SU-DHL-6 (cell line): Measurements from ENCODE around the gene SLC51B.

Experiments used
- H2AFZ ChIP-seq: fragments of 200-600 bp; sonication (generic); 2 replicates; pipeline ENCODE4 v1.6.1; 2014; ENCODE audit warnings: low read depth, mild to moderate bottlenecking, moderate library complexity, mixed read lengths, antibody characterized with exemption, low read length; ENCODE audit not compliant: severe bottlenecking
- H3F3A ChIP-seq: fragments of 200-600 bp; shearing (Covaris generic); 2 replicates; pipeline ENCODE4 v1.6.0; 2016; ENCODE audit warnings: antibody characterized with exemption, mild to moderate bottlenecking; ENCODE audit not compliant: insufficient read depth
- H3K27ac ChIP-seq: fragments of 200-600 bp; sonication (generic); 2 replicates; pipeline ENCODE4 v1.5.1; 2016; ENCODE audit warnings: low read depth, mild to moderate bottlenecking, low read length, moderate library complexity, mixed read lengths
- H3K27me3 ChIP-seq: fragments of 200-600 bp; sonication (generic), shearing (Covaris generic); 2 replicates; pipeline ENCODE4 v1.6.0; 2014; ENCODE audit warnings: mild to moderate bottlenecking, low read length
- H3K36me3 ChIP-seq: fragments of 200-600 bp; sonication (generic); 2 replicates; pipeline ENCODE4 v1.6.1; 2014; ENCODE audit warnings: mild to moderate bottlenecking, low read length, mixed read lengths
- H3K4me2 ChIP-seq: fragments of 300-600, 200-600 bp; shearing (Covaris generic), sonication (generic); 2 replicates; pipeline ENCODE4 v1.6.0; 2014; ENCODE audit warnings: low read length, low read depth, mild to moderate bottlenecking; ENCODE audit not compliant: poor library complexity, severe bottlenecking
- H3K4me3 ChIP-seq: fragments of 200-600 bp; sonication (generic); 2 replicates; pipeline ENCODE4 v1.5.1; 2014; ENCODE audit warnings: antibody characterized with exemption, low read length, mild to moderate bottlenecking, mixed read lengths; ENCODE audit not compliant: insufficient read depth, poor library complexity, severe bottlenecking
- H3K79me2 ChIP-seq: fragments of 200-600 bp; sonication (generic); 2 replicates; pipeline ENCODE4 v1.6.1; 2014; ENCODE audit warnings: mild to moderate bottlenecking, low read length, moderate library complexity; ENCODE audit not compliant: insufficient read depth
- H3K9ac ChIP-seq: fragments of 200-600 bp; sonication (generic); 2 replicates; pipeline ENCODE4 v1.7.0; 2014; ENCODE audit warnings: mild to moderate bottlenecking, low read length
- H3K9me2 ChIP-seq: fragments of 200-600 bp; sonication (generic); replicated peaks from 2 replicates; pipeline ENCODE4 v1.6.1; 2014; ENCODE audit warnings: low read length; ENCODE audit not compliant: insufficient read depth
- H3K9me3 ChIP-seq: fragments of 200-600 bp; sonication (generic); 2 replicates; pipeline ENCODE4 v1.6.1; 2014; ENCODE audit warnings: low read length, mixed read lengths; ENCODE audit not compliant: insufficient read depth
- H4K20me1 ChIP-seq: fragments of 200-600 bp; sonication (generic); 2 replicates; pipeline ENCODE4 v1.6.1; 2014; ENCODE audit warnings: low read depth, mild to moderate bottlenecking, antibody characterized with exemption, low read length, moderate library complexity, mixed read lengths
- EZH2phosphoT487 ChIP-seq: fragments of 200-600 bp; sonication (generic), shearing (Covaris generic); conservative IDR thresholded peaks from 2 replicates; pipeline ENCODE4 v1.6.1; 2018; ENCODE audit warnings: mild to moderate bottlenecking, antibody characterized with exemption, low read length, moderate library complexity, mixed read lengths
- TF ChIP-seq, protein P1 (sequence below): fragments of 200-600 bp; sonication (generic); IDR thresholded peaks from one replicate; pipeline ENCODE4 v1.5.1; 2017; ENCODE audit warnings: antibody characterized with exemption, mild to moderate bottlenecking, low read length, moderate library complexity; ENCODE audit not compliant: insufficient read depth, poor library complexity, severe bottlenecking

The SLC51B gene

DNA sequence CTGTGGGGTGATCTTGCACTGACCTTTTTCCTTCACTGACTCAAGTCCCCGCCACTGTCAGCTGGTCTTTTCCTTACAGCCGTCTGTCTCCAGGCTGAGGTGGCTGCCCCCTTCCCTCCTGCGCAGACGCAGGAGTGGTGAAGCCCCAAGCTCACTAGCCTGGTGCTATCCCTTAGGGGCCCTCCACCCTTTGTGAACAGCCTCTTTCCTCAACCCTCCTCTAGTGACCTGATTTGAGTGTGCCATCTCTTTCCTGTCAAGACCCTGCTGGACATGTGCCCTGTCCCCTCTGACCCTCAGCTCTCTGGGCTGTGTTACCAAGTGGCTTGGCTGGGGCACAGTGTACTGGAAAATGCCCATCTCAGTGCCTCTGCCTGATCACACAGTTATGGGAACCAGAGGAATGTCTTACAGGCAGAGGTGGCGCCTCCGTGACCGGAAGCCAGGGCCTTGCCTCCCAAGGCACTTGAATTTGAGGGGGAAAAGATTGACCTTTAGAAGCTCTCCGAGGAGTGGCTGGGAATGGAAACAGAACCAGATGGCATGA lies 40.1 kb downstream of the SLC51B start:
- Histone ChIP-seq H3K27me3 (no peaks in the 10 kb centered on the region), H3K79me2 (no peaks in the 10 kb centered on the region), H3K9ac (no peak overlapping the region), H3K4me3 (no peak overlapping the region), H3K27ac (no peak overlapping the region), H3K4me2 (no peak overlapping the region), H2AFZ (no peak overlapping the region), H4K20me1 (no peaks in the 10 kb centered on the region), H3K36me3 (no peaks in the 10 kb centered on the region), H3K9me2 (no peaks in the 10 kb centered on the region), H3F3A (no peaks in the 10 kb centered on the region), H3K9me3 (no peaks in the 10 kb centered on the region)
- no peak for TF ChIP-seq EZH2phosphoT487
- TF ChIP-seq, protein P1, sequence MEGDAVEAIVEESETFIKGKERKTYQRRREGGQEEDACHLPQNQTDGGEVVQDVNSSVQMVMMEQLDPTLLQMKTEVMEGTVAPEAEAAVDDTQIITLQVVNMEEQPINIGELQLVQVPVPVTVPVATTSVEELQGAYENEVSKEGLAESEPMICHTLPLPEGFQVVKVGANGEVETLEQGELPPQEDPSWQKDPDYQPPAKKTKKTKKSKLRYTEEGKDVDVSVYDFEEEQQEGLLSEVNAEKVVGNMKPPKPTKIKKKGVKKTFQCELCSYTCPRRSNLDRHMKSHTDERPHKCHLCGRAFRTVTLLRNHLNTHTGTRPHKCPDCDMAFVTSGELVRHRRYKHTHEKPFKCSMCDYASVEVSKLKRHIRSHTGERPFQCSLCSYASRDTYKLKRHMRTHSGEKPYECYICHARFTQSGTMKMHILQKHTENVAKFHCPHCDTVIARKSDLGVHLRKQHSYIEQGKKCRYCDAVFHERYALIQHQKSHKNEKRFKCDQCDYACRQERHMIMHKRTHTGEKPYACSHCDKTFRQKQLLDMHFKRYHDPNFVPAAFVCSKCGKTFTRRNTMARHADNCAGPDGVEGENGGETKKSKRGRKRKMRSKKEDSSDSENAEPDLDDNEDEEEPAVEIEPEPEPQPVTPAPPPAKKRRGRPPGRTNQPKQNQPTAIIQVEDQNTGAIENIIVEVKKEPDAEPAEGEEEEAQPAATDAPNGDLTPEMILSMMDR: no peak

- Histone ChIP-seq H3K27ac (no peak overlapping the region), H3K79me2 (no peaks in the 10 kb centered on the region), H3K36me3 (no peaks in the 10 kb centered on the region), H3K27me3 (no peaks in the 10 kb centered on the region), H3K4me3 (no peak overlapping the region), H3K9me2 (no peaks in the 10 kb centered on the region), H3F3A (no peaks in the 10 kb centered on the region), H3K9me3 (no peaks in the 10 kb centered on the region), H3K9ac (no peak overlapping the region), H2AFZ (no peak overlapping the region), H3K4me2 (no peak overlapping the region), H4K20me1 (no peaks in the 10 kb centered on the region)
- TF ChIP-seq, protein P1: peak; percentile 14
- no peak for TF ChIP-seq EZH2phosphoT487
Measured at GRCh38 chr15:65085990-65086679, 40.9 kb downstream of the SLC51B start.

DNA sequence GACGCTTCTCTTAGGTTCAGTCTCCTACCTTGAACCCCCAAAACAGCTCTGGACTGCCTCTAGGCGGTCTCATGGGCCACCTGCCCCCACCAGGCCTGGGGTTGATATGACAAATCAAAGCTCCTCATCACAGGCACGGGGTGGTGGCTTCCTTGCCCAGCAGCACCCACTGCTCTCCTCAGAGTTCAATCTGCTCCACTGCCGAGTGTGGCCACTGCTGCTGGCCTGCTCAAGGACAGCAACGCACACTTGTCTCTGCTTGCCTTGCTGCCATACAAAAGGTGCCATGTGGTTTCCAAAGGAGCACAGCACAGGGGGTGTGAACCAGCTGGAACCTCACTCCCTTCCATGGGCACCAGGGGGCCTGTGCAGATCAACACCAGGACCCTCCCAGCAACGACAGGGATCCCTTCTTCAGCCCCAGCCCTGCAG lies 41.5 kb downstream of the SLC51B start:
- no peak overlapping the region for H2AFZ ChIP-seq
- no peaks in the 10 kb centered on the region for H3K79me2 ChIP-seq
- no peaks in the 10 kb centered on the region for H3K9me3 ChIP-seq
- no peak overlapping the region for H3K27ac ChIP-seq
- H3K9me2 ChIP-seq: no peaks in the 10 kb centered on the region
- H3K4me2 ChIP-seq: no peak overlapping the region
- H3K36me3 ChIP-seq: no peaks in the 10 kb centered on the region
- no peaks in the 10 kb centered on the region for H3F3A ChIP-seq
- H3K4me3 ChIP-seq: no peak overlapping the region
- H4K20me1 ChIP-seq: no peaks in the 10 kb centered on the region
- no peak overlapping the region for H3K9ac ChIP-seq
- no peaks in the 10 kb centered on the region for H3K27me3 ChIP-seq
- no peak for TF ChIP-seq EZH2phosphoT487
- TF ChIP-seq, protein P1: peak; percentile 8
